GM18867 (cell line): ENCODE data around the gene GPSM3.
"Not testable (repeated sequence)": the region's sequence is repeated elsewhere in the genome, so short reads cannot be mapped to it uniquely, and the experiment has no call there.

Source experiments
- ATAC-seq: cut with Tn5 transposase; IDR thresholded peaks from one replicate; pipeline ENCODE4 v1.9.1; 2021; ENCODE audit warnings: mild to moderate bottlenecking, moderate library complexity; ENCODE audit not compliant: unreplicated experiment

GPSM3 gene

GRCh38 chr6:32192608-32193039 lies at the start of gene GPSM3:
TSS of gene GPSM3 (minus strand) at chr6:32192643. CDS start at chr6:32192513, 130 bp downstream.
- ATAC-seq: no peak

GRCh38 chr6:32240686-32241085 lies 48.2 kb upstream of the GPSM3 start:
- no peak for ATAC-seq

- ATAC-seq: no peak
Observed at GRCh38 chr6:32239462-32239861, 47.0 kb upstream of the GPSM3 start.

GRCh38 chr6:32234934-32235333 lies 42.5 kb upstream of the GPSM3 start:
- ATAC-seq: no peak

- ATAC-seq: no peak
Observed at GRCh38 chr6:32226434-32226833, 34.0 kb upstream of the GPSM3 start.

- ATAC-seq: peak; percentile 68
Observed at GRCh38 chr6:32224696-32225095, 32.3 kb upstream of the GPSM3 start.

- no peak for ATAC-seq
Observed at GRCh38 chr6:32223258-32224235, 31.1 kb upstream of the GPSM3 start, which contains the start of gene NOTCH4. TSS of gene NOTCH4 (minus strand) at chr6:32224067. CDS start at chr6:32223928, 139 bp downstream.

GRCh38 chr6:32222333-32223230 lies 30.1 kb upstream of the GPSM3 start:
- no peak for ATAC-seq

GRCh38 chr6:32220021-32220420 lies 27.6 kb upstream of the GPSM3 start:
- ATAC-seq: no peak

GRCh38 chr6:32218167-32218566 lies 25.7 kb upstream of the GPSM3 start:
- no peak for ATAC-seq

- no peak for ATAC-seq
Observed at GRCh38 chr6:32216998-32217397, 24.6 kb upstream of the GPSM3 start.

GRCh38 chr6:32216285-32216684 lies 23.8 kb upstream of the GPSM3 start:
- no peak for ATAC-seq

GRCh38 chr6:32215617-32216016 lies 23.2 kb upstream of the GPSM3 start:
- no peak for ATAC-seq

- ATAC-seq: no peak
Observed at GRCh38 chr6:32214126-32214525, 21.7 kb upstream of the GPSM3 start.

- ATAC-seq: no peak
Observed at GRCh38 chr6:32213649-32214048, 21.2 kb upstream of the GPSM3 start.

- no peak for ATAC-seq
Observed at GRCh38 chr6:32212076-32212760, 19.8 kb upstream of the GPSM3 start.

GRCh38 chr6:32211432-32211831 lies 19.0 kb upstream of the GPSM3 start:
- ATAC-seq: not testable (repeated sequence)

GRCh38 chr6:32210191-32210601 lies 17.8 kb upstream of the GPSM3 start:
- ATAC-seq: no peak

- no peak for ATAC-seq
Observed at GRCh38 chr6:32208996-32209395, 16.6 kb upstream of the GPSM3 start.

GRCh38 chr6:32204268-32204715 lies 11.8 kb upstream of the GPSM3 start:
- no peak for ATAC-seq
